HEK293 (cell line): ENCODE data around the gene KLHL30.

Experiments used
- CTCF ChIA-PET: fragments of 350-600 bp; formaldehyde crosslinking; extraction: SDS; loops from one replicate; lab custom pipeline; 2021; ENCODE audit warnings: antibody characterized with exemption; lab: Yijun Ruan, JAX
- POLR2A ChIA-PET: fragments of 300-600 bp; formaldehyde crosslinking; extraction: SDS; loops from one replicate; lab custom pipeline; 2020; ENCODE audit warnings: antibody characterized with exemption, inconsistent platforms; lab: Yijun Ruan, JAX
- H3K27ac ChIP-seq: fragments of 200-500 bp; sonication (Bioruptor generic); 2 replicates; pipeline ENCODE4 v1.5.1; 2014; ENCODE audit warnings: low read depth, low read length, control low read depth, inconsistent platforms; ENCODE audit errors: extremely low read depth
- H3K36me3 ChIP-seq, 2 experiments: fragments of 200-500 bp in 1 of 2; sonication (Bioruptor generic) in 1 of 2; 1 replicate in 1 of 2; 2 replicates in 1 of 2; pipeline ENCODE4 v1.5.1; 2014 to 2017; ENCODE audit warnings: inconsistent platforms in 2 of 2, low read length in 2 of 2; ENCODE audit not compliant: control insufficient read depth in 2 of 2, insufficient read depth in 1 of 2
- H3K4me1 ChIP-seq: fragments of 200-500 bp; sonication (Bioruptor generic); 2 replicates; pipeline ENCODE4 v1.5.1; 2014; ENCODE audit warnings: mild to moderate bottlenecking, low read length, inconsistent platforms; ENCODE audit not compliant: control insufficient read depth, insufficient read depth
- H3K4me3 ChIP-seq: 2 replicates; pipeline ENCODE4 v1.5.1; 2011; ENCODE audit warnings: low read depth, mild to moderate bottlenecking, control low read depth, low read length, moderate library complexity
- H3K9me3 ChIP-seq: fragments of 200-500 bp; sonication (Bioruptor generic); 2 replicates; pipeline ENCODE4 v1.5.1; 2014; ENCODE audit warnings: low read depth, low read length, inconsistent platforms; ENCODE audit not compliant: control insufficient read depth, insufficient read depth
- INSM2 ChIP-seq: fragments of 450-650 bp; formaldehyde crosslinking; IDR thresholded peaks from 2 replicates; pipeline ENCODE4 v1.5.1; 2016; ENCODE audit warnings: missing biosample characterization, missing genetic modification characterization
- KLF8 ChIP-seq: fragments of 450-650 bp; formaldehyde crosslinking; IDR thresholded peaks from 2 replicates; pipeline ENCODE4 v1.5.1; 2016; ENCODE audit warnings: missing biosample characterization, missing genetic modification characterization
- MZF1 ChIP-seq: fragments of 450-650 bp; formaldehyde crosslinking; IDR thresholded peaks from 2 replicates; pipeline ENCODE4 v1.5.1; 2017; ENCODE audit warnings: missing biosample characterization, missing genetic modification characterization, borderline replicate concordance
- PATZ1 ChIP-seq: fragments of 450-650 bp; formaldehyde crosslinking; IDR thresholded peaks from 2 replicates; pipeline ENCODE4 v1.5.1; 2016; ENCODE audit warnings: missing biosample characterization, missing genetic modification characterization
- SCRT1 ChIP-seq: fragments of 450-650 bp; formaldehyde crosslinking; IDR thresholded peaks from 2 replicates; pipeline ENCODE4 v1.5.1; 2016; ENCODE audit warnings: missing biosample characterization, missing genetic modification characterization, borderline replicate concordance
- SP2 ChIP-seq: fragments of 450-650 bp; formaldehyde crosslinking; IDR thresholded peaks from 2 replicates; pipeline ENCODE4 v1.5.1; 2016; ENCODE audit warnings: missing biosample characterization, missing genetic modification characterization
- SP7 ChIP-seq: fragments of 450-650 bp; formaldehyde crosslinking; IDR thresholded peaks from 2 replicates; pipeline ENCODE4 v1.5.1; 2016; ENCODE audit warnings: missing biosample characterization, missing genetic modification characterization
- WT1 ChIP-seq: fragments of 450-650 bp; formaldehyde crosslinking; IDR thresholded peaks from 2 replicates; pipeline ENCODE4 v1.5.1; 2016; ENCODE audit warnings: missing biosample characterization, missing genetic modification characterization
- ZEB2 ChIP-seq: fragments of 450-650 bp; formaldehyde crosslinking; IDR thresholded peaks from 2 replicates; pipeline ENCODE4 v1.5.1; 2016; ENCODE audit warnings: missing biosample characterization, missing genetic modification characterization
- ZNF19 ChIP-seq: fragments of 450-650 bp; formaldehyde crosslinking; IDR thresholded peaks from 2 replicates; pipeline ENCODE4; 2016; ENCODE audit warnings: missing biosample characterization, missing genetic modification characterization, low read depth
- ZNF335 ChIP-seq: fragments of 450-650 bp; formaldehyde crosslinking; conservative IDR thresholded peaks from 2 replicates; pipeline ENCODE4 v1.5.1; 2016; ENCODE audit warnings: missing biosample characterization, missing genetic modification characterization
- ZNF423 ChIP-seq: fragments of 450-650 bp; formaldehyde crosslinking; IDR thresholded peaks from 2 replicates; pipeline ENCODE4 v1.5.1; 2016; ENCODE audit warnings: missing biosample characterization, missing genetic modification characterization
- ZNF544 ChIP-seq: fragments of 450-650 bp; formaldehyde crosslinking; IDR thresholded peaks from 2 replicates; pipeline ENCODE4 v1.5.0; 2017; ENCODE audit warnings: missing biosample characterization, missing genetic modification characterization
- ZNF549 ChIP-seq: fragments of 450-650 bp; IDR thresholded peaks from 2 replicates; pipeline ENCODE4 v1.5.1; 2018; ENCODE audit warnings: missing biosample characterization, missing genetic modification characterization, mild to moderate bottlenecking, inconsistent platforms, moderate library complexity
- ZNF558 ChIP-seq: fragments of 450-650 bp; formaldehyde crosslinking; IDR thresholded peaks from 2 replicates; pipeline ENCODE4 v1.5.1; 2016; ENCODE audit warnings: missing biosample characterization, missing genetic modification characterization
- ZNF580 ChIP-seq: fragments of 450-650 bp; formaldehyde crosslinking; IDR thresholded peaks from 2 replicates; pipeline ENCODE4 v1.5.1; 2016; ENCODE audit warnings: missing biosample characterization, missing genetic modification characterization
- ZNF610 ChIP-seq: fragments of 450-650 bp; formaldehyde crosslinking; IDR thresholded peaks from 2 replicates; pipeline ENCODE4 v1.5.1; 2016; ENCODE audit warnings: missing biosample characterization, missing genetic modification characterization, borderline replicate concordance
- ZNF629 ChIP-seq: fragments of 450-650 bp; formaldehyde crosslinking; IDR thresholded peaks from 2 replicates; pipeline ENCODE4 v1.5.1; 2017; ENCODE audit warnings: missing biosample characterization, missing genetic modification characterization
- ZNF660 ChIP-seq: fragments of 450-650 bp; IDR thresholded peaks from 2 replicates; pipeline ENCODE4 v1.5.1; 2018; ENCODE audit warnings: missing biosample characterization, mild to moderate bottlenecking, missing genetic modification characterization
- ZNF701 ChIP-seq: fragments of 450-650 bp; formaldehyde crosslinking; IDR thresholded peaks from 2 replicates; pipeline ENCODE4 v1.5.1; 2016; ENCODE audit warnings: missing biosample characterization, missing genetic modification characterization
- TF ChIP-seq, protein P1 (sequence below): fragments of 450-650 bp; formaldehyde crosslinking; IDR thresholded peaks from 2 replicates; pipeline ENCODE4 v1.5.1; 2017; ENCODE audit warnings: missing biosample characterization, missing genetic modification characterization
- TF ChIP-seq, protein P2 (sequence below): fragments of 450-650 bp; formaldehyde crosslinking; IDR thresholded peaks from 2 replicates; pipeline ENCODE4 v1.5.1; 2016; ENCODE audit warnings: missing biosample characterization, missing genetic modification characterization
- TF ChIP-seq, protein P3 (sequence below): fragments of 450-650 bp; IDR thresholded peaks from 2 replicates; pipeline ENCODE4 v1.5.1; 2018; ENCODE audit warnings: missing biosample characterization, mild to moderate bottlenecking, missing genetic modification characterization

Gene KLHL30

DNA sequence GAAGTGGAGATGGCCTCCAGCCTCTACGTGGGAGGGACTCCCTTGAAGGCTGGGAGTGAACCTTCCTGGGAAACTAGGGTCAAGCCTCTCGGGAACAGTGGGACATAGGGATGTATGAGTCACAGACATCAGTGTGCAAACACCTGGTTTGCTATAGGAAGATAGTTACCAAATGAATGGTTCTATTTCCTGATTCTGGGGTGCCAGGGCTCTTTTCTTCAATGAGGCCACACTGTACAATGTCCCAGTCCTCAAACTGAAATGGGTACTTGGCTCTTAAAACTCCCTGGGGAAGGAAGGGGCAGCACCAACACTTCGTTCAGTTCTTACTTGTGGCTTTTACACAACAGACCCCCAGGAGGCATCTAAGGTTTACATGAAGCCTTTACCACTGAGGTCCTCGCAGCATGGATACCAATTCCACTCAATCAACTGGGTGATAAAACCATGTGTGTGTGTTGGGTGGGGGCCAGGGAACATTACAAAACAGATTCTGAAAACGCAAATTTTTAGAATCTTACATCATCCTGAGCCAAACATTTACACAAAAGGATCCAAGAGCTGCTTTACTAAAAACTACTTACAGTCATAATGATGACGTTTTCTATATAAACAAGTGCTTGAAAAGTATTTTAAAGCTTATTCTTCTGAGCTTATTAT lies 30.7 kb downstream of the KLHL30 start (continued):
- TF ChIP-seq ZNF558 (tag by site-specific recombination) (no peak), ZNF660 (peak; percentile 11; the same call in 1 of the 2 replicates), ZNF549 (tag by site-specific recombination) (no peak), ZNF423 (peak; percentile 31; the same call in 1 of the 2 replicates), ZNF701 (tag by site-specific recombination) (no peak), ZNF19 (no peak), SP7 (tag by site-specific recombination) (0 out of 2 replicates have a peak, but pooled peaks have one; percentile 41), MZF1 (tag by site-specific recombination) (no peak; the same call in 1 of the 2 replicates)
- TF ChIP-seq, protein P1, sequence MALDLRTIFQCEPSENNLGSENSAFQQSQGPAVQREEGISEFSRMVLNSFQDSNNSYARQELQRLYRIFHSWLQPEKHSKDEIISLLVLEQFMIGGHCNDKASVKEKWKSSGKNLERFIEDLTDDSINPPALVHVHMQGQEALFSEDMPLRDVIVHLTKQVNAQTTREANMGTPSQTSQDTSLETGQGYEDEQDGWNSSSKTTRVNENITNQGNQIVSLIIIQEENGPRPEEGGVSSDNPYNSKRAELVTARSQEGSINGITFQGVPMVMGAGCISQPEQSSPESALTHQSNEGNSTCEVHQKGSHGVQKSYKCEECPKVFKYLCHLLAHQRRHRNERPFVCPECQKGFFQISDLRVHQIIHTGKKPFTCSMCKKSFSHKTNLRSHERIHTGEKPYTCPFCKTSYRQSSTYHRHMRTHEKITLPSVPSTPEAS (tag by site-specific recombination) = no peak

GRCh38 chr2:238169708-238170251 lies 31.3 kb downstream of the KLHL30 start:
- Histone ChIP-seq H3K9me3 (no peaks in the 10 kb centered on the region), H3K36me3 (peaks cover 3 to 89% of the 10 kb centered on the region in 2 experiments; a peak in 2 of 3 replicates), H3K4me1 (0 out of 2 replicates have a peak, but pooled peaks cover 8% of the 10 kb centered on the region), H3K4me3 (no peak overlapping the region), H3K27ac (peak overlapping the region; percentile 72)
- ChIA-PET POLR2A (interaction anchor here (0.6 to 1.0 kb wide), 2 partner anchors 21 to 34 kb away, joined by 5 to 15 read pairs; partner anchors contain the start of gene ILKAP), CTCF (interaction anchor here (1.3 kb wide), 1 partner anchor 10 kb away, joined by 3 read pairs; no protein-coding TSS in a partner anchor)
- TF ChIP-seq SCRT1 (tag by site-specific recombination) (no peak), ZNF580 (peak; percentile 77; the same call in 1 of the 2 replicates), ZNF610 (tag by site-specific recombination) (0 out of 2 replicates have a peak, but pooled peaks have one; percentile 6), ZNF629 (tag by site-specific recombination) (peak; percentile 68; the same call in 1 of the 2 replicates), SP2 (peak; percentile 28; the same call in 1 of the 2 replicates), KLF8 (0 out of 2 replicates have a peak, but pooled peaks have one; percentile 8), WT1 (tag by site-specific recombination) (0 out of 2 replicates have a peak, but pooled peaks have one; percentile 38), PATZ1 (tag by site-specific recombination) (peak; percentile 40; the same call in 1 of the 2 replicates), ZEB2 (0 out of 2 replicates have a peak, but pooled peaks have one; percentile 42), ZNF335 (0 out of 2 replicates have a peak, but pooled peaks have one; percentile 42), INSM2 (tag by site-specific recombination) (peak; percentile 59), ZNF544 (tag by site-specific recombination) (no peak)
- TF ChIP-seq, protein P2, sequence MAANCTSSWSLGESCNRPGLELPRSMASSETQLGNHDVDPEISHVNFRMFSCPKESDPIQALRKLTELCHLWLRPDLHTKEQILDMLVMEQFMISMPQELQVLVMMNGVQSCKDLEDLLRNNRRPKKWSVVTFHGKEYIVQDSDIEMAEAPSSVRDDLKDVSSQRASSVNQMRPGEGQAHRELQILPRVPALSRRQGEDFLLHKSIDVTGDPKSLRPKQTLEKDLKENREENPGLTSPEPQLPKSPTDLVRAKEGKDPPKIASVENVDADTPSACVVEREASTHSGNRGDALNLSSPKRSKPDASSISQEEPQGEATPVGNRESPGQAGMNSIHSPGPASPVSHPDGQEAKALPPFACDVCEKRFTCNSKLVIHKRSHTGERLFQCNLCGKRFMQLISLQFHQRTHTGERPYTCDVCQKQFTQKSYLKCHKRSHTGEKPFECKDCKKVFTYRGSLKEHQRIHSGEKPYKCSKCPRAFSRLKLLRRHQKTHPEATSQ = no peak
- TF ChIP-seq, protein P3, sequence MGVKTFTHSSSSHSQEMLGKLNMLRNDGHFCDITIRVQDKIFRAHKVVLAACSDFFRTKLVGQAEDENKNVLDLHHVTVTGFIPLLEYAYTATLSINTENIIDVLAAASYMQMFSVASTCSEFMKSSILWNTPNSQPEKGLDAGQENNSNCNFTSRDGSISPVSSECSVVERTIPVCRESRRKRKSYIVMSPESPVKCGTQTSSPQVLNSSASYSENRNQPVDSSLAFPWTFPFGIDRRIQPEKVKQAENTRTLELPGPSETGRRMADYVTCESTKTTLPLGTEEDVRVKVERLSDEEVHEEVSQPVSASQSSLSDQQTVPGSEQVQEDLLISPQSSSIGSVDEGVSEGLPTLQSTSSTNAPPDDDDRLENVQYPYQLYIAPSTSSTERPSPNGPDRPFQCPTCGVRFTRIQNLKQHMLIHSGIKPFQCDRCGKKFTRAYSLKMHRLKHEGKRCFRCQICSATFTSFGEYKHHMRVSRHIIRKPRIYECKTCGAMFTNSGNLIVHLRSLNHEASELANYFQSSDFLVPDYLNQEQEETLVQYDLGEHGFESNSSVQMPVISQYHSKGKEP (tag by site-specific recombination) = peak; percentile 12; the same call in 1 of the 2 replicates
